Amniotic stem cell (primary cell): ENCODE results near the gene LCT.
A peak's percentile ranks its signal among the peaks of the same experiment; 100 is the strongest.
"Not testable (repeated sequence)": the region's sequence is repeated elsewhere in the genome, so short reads cannot be mapped to it uniquely, and the experiment has no call there.

Source experiments
- DNase-seq: peaks from one replicate; lab custom pipeline; 2025; lab: John Stamatoyannopoulos, UW

Gene LCT

GRCh38 chr2:135836596-135837270, at the start of gene LCT:
Gene LCT (minus strand): TSS chr2:135837184. CDS start chr2:135837169, 15 bp downstream.
- no peak for DNase-seq

GRCh38 chr2:135885709-135886108, 48.7 kb upstream of the LCT start:
- no peak for DNase-seq

GRCh38 chr2:135882415-135882814, 45.4 kb upstream of the LCT start:
- DNase-seq: no peak

- not testable (repeated sequence) for DNase-seq
Observed at GRCh38 chr2:135876770-135877169, 39.8 kb upstream of the LCT start.

GRCh38 chr2:135876066-135876711, 39.2 kb upstream of the LCT start, which contains the start of gene MCM6:
Gene MCM6 (minus strand): TSS chr2:135876443. CDS start chr2:135876365, 78 bp downstream.
- DNase-seq: peak; percentile 91

- no peak for DNase-seq
Observed at GRCh38 chr2:135875491-135876065, 38.6 kb upstream of the LCT start.

GRCh38 chr2:135874777-135875365, 37.9 kb upstream of the LCT start:
- DNase-seq: no peak

- no peak for DNase-seq
Observed at GRCh38 chr2:135870571-135870970, 33.6 kb upstream of the LCT start.

- DNase-seq: no peak
Observed at GRCh38 chr2:135863233-135863632, 26.2 kb upstream of the LCT start.

GRCh38 chr2:135862718-135863117, 25.7 kb upstream of the LCT start:
- DNase-seq: no peak

- no peak for DNase-seq
Observed at GRCh38 chr2:135853401-135853800, 16.4 kb upstream of the LCT start.

GRCh38 chr2:135851858-135852257, 14.9 kb upstream of the LCT start:
- DNase-seq: no peak

- no peak for DNase-seq
Observed at GRCh38 chr2:135850892-135851668, 14.1 kb upstream of the LCT start.

GRCh38 chr2:135849087-135849486, 12.1 kb upstream of the LCT start:
- no peak for DNase-seq

GRCh38 chr2:135845997-135846396, 9.0 kb upstream of the LCT start:
- DNase-seq: no peak

GRCh38 chr2:135845257-135845656, 8.3 kb upstream of the LCT start:
- no peak for DNase-seq

GRCh38 chr2:135844301-135844895, 7.4 kb upstream of the LCT start:
- DNase-seq: no peak

- DNase-seq: no peak
Observed at GRCh38 chr2:135843671-135844070, 6.7 kb upstream of the LCT start.

- no peak for DNase-seq
Observed at GRCh38 chr2:135840601-135841000, 3.6 kb upstream of the LCT start.

GRCh38 chr2:135839713-135840112, 2.7 kb upstream of the LCT start:
- DNase-seq: peak; percentile 49

GRCh38 chr2:135838502-135838901, 1.5 kb upstream of the LCT start:
- no peak for DNase-seq

GRCh38 chr2:135832891-135833290, 4.1 kb downstream of the LCT start:
- no peak for DNase-seq
